CD8-positive, alpha-beta memory T cell (primary cell): Measurements from ENCODE around the gene POF1B. TPM values are rescaled to one million over a fixed set of nuclear protein-coding genes. Genes with fewer than 3 reads are reported as not detected.
A peak's percentile ranks its signal among the peaks of the same experiment; 100 is the strongest.
"Not testable (repeated sequence)": the region's sequence is repeated elsewhere in the genome, so short reads cannot be mapped to it uniquely, and the experiment has no call there.

Experiments
- CTCF ChIA-PET: fragments of 350-600 bp; sonication (Branson Sonifier 250); formaldehyde crosslinking; loops from one replicate; lab custom pipeline; 2021; ENCODE audit warnings: antibody characterized with exemption; lab: Charles Lee
- POLR2A ChIA-PET: fragments of 350-600 bp; sonication (Branson Sonifier 250); formaldehyde crosslinking; loops from one replicate; lab custom pipeline; 2021; ENCODE audit warnings: antibody characterized with exemption; lab: Charles Lee
- DNase-seq, 5 donors: peaks; one replicate each; pipeline versions ENCODE4 v3.0.0 to v3.0.0-alpha.2; 2020 to 2022; ENCODE audit warnings: mixed read lengths in 1 of 5
- H3K27ac ChIP-seq: one replicate; pipeline ENCODE4 v1.7.0; 2013; ENCODE audit warnings: low read depth, mild to moderate bottlenecking, low read length, moderate library complexity
- H3K27me3 ChIP-seq: 2 replicates; pipeline ENCODE4 v1.7.0; 2013; ENCODE audit warnings: low read length, mild to moderate bottlenecking; ENCODE audit not compliant: insufficient read depth, poor library complexity, severe bottlenecking
- H3K36me3 ChIP-seq: 2 replicates; pipeline ENCODE4 v1.7.0; 2013; ENCODE audit warnings: mild to moderate bottlenecking, low read length, moderate library complexity; ENCODE audit not compliant: insufficient read depth
- H3K4me1 ChIP-seq: 2 replicates; pipeline ENCODE4 v1.7.0; 2013; ENCODE audit warnings: mild to moderate bottlenecking, low read length, moderate library complexity; ENCODE audit not compliant: insufficient read depth
- H3K4me3 ChIP-seq: 2 replicates; pipeline ENCODE4 v1.7.0; 2013; ENCODE audit warnings: mild to moderate bottlenecking, low read length
- H3K9me3 ChIP-seq: 2 replicates; pipeline ENCODE4 v1.7.0; 2013; ENCODE audit warnings: mild to moderate bottlenecking, low read length
- H3K27ac Mint-ChIP-seq, 8 donors: one replicate each; pipeline ENCODE4 v1.8.0; 2020 to 2021; ENCODE audit warnings: mixed read lengths in 8 of 8, mild to moderate bottlenecking in 6 of 8, inconsistent platforms in 3 of 8, moderate library complexity in 3 of 8
- H3K27me3 Mint-ChIP-seq, 2 donors: one replicate each; pipeline ENCODE4 v1.8.0; 2020 to 2021; ENCODE audit warnings: mixed read lengths in 2 of 2, mild to moderate bottlenecking in 1 of 2, moderate library complexity in 1 of 2
- H3K36me3 Mint-ChIP-seq, 3 donors: one replicate each; pipeline ENCODE4 v1.8.0; 2020 to 2021; ENCODE audit warnings: mixed read lengths in 3 of 3, inconsistent platforms in 1 of 3, mild to moderate bottlenecking in 1 of 3
- H3K4me1 Mint-ChIP-seq, 3 donors: one replicate each; pipeline ENCODE4 v1.8.0; 2020 to 2021; ENCODE audit warnings: mixed read lengths in 3 of 3, inconsistent platforms in 1 of 3, mild to moderate bottlenecking in 1 of 3
- H3K4me3 Mint-ChIP-seq, 7 donors: one replicate each; pipeline ENCODE4 v1.8.0; 2020 to 2021; ENCODE audit warnings: mixed read lengths in 7 of 7, mild to moderate bottlenecking in 6 of 7, moderate library complexity in 4 of 7, inconsistent platforms in 2 of 7
- H3K9me3 Mint-ChIP-seq, 5 donors: one replicate each; pipeline ENCODE4 v1.8.0; 2020 to 2022; ENCODE audit warnings: mixed read lengths in 5 of 5, mild to moderate bottlenecking in 3 of 5, moderate library complexity in 2 of 5, inconsistent platforms in 1 of 5
- polyA plus RNA-seq: library from polyadenylated mRNA; unstranded; fragments of 300-500 nt; fragmentation: Illumina TruSeq; gene quantifications from one replicate; pipeline ENCODE4 v1.2.3, GENCODE V29; 2021
- total RNA-seq, 2 experiments: library from RNA; stranded (reverse); gene quantifications; one replicate each; pipeline ENCODE4 v1.2.3, GENCODE V29; 2021

POF1B gene
- total and polyA plus RNA-seq, 3 experiments from 2014 or later, result not detected

DNA sequence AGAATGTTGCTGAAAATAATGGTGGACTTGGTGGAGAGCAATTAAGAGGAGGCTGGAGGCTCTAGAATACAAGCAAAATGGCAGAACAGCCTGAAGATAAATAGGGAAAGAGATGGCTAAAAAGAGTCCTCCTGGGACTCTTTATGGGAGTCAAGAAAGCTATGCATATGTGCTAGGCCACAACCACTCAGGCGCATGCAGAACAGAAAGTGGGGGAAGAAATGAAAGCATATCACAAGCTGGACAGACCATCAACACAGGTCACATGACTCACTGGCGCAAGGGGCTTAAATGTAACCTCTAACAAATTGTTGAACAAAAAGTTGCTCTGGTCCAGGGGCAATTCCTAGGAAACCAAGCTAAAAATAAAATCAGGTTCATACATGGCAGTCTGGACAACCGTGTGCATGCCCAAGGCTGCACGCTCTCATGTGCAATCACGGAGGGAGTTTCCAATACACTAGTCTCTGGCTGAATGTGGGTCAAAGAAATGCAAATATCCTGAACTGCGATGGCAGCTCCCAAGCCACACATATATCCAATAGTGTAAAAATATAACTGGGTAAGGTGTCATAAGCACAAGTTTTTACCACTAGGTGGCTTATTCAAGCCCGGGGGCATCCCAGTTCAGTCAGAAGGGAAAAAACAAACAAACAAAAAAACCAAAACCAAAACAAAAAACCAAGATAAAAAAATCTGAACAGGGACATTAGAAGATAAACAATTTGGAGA is 90.3 kb downstream of the POF1B start:
- no peak overlapping the region for H3K4me3 ChIP-seq
- H3K27ac Mint-ChIP-seq, result no peak overlapping the region
- H3K36me3 ChIP-seq, result no peaks in the 10 kb centered on the region
- POLR2A ChIA-PET, result no interaction called here
- H3K9me3 ChIP-seq, result no peaks in the 10 kb centered on the region
- no peak for DNase-seq
- H3K4me3 Mint-ChIP-seq, result no peak overlapping the region
- H3K9me3 Mint-ChIP-seq, result peaks cover 1 to 10% (median 6%) of the 10 kb centered on the region in 5 donors
- CTCF ChIA-PET, result no interaction called here
- no peak overlapping the region for H3K27ac ChIP-seq
- no peaks in the 10 kb centered on the region for H3K4me1 Mint-ChIP-seq
- H3K4me1 ChIP-seq, result no peaks in the 10 kb centered on the region
- H3K27me3 Mint-ChIP-seq, result peaks cover 0 to 3% of the 10 kb centered on the region in 2 donors
- no peaks in the 10 kb centered on the region for H3K36me3 Mint-ChIP-seq
- no peaks in the 10 kb centered on the region for H3K27me3 ChIP-seq

DNA sequence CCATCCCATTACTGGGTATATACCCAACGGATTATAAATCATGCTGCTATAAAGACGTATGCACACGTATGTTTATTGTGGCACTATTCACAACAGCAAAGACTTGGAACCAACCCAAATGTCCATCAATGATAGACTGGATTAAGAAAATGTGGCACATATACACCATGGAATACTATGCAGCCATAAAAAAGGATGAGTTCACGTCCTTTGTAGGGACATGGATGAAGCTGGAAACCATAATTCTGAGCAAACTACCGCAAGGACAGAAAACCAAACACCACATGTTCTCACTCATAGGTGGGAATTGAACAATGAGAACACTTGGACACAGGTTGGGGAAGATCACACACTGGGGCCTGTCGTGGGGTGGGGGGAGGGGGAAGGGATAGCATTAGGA is 94.2 kb downstream of the POF1B start:
- H3K4me3 Mint-ChIP-seq, H3K4me3 ChIP-seq, POLR2A ChIA-PET, H3K27ac Mint-ChIP-seq, CTCF ChIA-PET, H3K27me3 ChIP-seq, H3K9me3 ChIP-seq, H3K27me3 Mint-ChIP-seq, H3K4me1 ChIP-seq, H3K9me3 Mint-ChIP-seq, H3K27ac ChIP-seq, H3K36me3 ChIP-seq, H3K4me1 Mint-ChIP-seq, DNase-seq, H3K36me3 Mint-ChIP-seq: not testable (repeated sequence)

DNA sequence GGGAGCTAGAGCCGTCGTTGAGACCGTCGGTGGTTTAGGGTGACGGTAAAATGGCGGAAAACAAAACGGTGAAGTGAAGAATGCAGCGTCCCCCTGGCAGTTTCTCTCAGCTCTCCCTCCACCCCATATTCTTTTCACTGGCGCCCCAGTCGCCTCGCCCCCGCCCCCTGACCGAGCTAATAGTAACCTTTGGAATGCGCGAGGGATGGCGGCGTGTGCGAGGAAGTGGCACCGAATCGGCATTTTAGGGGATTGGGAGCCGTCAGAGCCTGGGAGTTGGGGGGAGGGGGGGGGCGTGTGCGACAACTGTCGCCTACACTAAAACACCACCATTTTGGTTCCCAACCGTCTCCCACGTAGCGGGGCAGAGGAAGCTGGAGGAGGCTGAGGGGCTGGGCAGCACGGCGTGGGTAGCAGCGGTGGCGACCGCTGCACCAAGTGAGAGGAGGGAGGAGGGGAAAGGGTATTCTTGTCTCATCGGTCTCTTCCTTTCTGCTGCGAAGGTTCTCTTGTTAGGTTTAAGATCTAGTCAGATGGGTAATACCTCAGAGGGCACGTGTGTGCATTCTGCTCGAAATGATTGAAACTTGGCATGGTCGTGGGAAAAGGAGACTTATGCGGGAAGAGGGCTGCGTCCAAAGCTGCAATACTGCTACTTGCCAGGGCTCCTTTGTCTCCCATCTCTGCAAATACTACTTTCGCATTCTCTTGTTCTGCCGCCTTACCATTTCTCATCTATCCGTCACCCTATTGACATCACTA is 134.8 kb downstream of the POF1B start:
- Histone ChIP-seq H3K9me3 (no peaks in the 10 kb centered on the region), H3K27ac (no peak overlapping the region), H3K36me3 (no peaks in the 10 kb centered on the region), H3K4me1 (no peaks in the 10 kb centered on the region), H3K27me3 (no peaks in the 10 kb centered on the region), H3K4me3 (peak overlapping the region; percentile 50)
- Mint-ChIP-seq H3K4me3 (peak overlapping the region; percentile 83 to 94 (median 86)), H3K27ac (peak overlapping the region in 5 of 8 donors; percentile 44 to 84 (median 75)), H3K36me3 (no peaks in the 10 kb centered on the region), H3K27me3 (peaks cover 6 to 14% of the 10 kb centered on the region in 2 donors), H3K4me1 (peaks cover 9 to 19% (median 16%) of the 10 kb centered on the region in 3 donors), H3K9me3 (peaks cover 0 to 3% (median 0%) of the 10 kb centered on the region in 5 donors)
- ChIA-PET CTCF (no interaction called here), POLR2A (no interaction called here)
- DNase-seq, result peak in 2 of 5 donors; percentile 1 to 14

DNA sequence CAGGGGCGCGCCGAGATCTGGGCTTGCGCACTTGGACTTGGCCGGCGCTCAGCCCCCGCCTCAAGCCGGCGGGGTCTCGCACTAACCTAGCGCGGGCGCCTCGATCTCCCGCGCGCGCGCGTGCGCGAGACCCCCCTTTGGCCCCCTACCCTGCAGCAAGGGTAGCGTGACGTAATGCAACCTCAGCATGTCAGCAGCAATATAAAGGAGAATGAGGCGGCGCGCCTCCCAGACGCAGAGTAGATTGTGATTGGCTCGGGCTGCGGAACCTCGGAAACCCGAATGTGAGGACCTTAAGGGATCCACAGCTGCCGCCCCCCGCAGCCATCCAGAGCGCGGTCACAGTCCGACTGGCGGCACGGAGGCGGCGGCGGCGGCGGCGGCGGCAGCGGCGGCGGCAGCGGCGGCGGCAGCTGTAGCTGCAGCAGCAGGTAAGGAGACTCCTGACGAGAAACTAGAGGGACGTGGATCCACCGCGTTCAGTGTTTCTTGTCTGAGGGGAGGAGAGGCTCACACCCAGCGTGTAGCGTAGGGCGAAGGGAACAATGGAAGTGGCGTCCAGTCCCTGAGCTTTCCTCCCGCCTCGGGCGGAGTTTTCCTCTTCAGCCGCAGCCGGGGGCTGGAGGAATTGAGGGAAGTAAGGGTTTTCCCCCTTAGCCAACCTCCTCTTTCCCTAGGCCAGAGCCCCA is 135.6 kb downstream of the POF1B start, which contains the start of the genes SATL1 and ZNF711:
SATL1 (minus strand) TSS at position 19 of the 689 bp plus-strand sequence. CDS start 134,811 bp downstream, outside the sequence.
ZNF711 (plus strand) TSS at position 231 of the 689 bp plus-strand sequence. CDS start 3,582 bp downstream, outside the sequence.
- peaks cover 9 to 19% (median 16%) of the 10 kb centered on the region in 3 donors for H3K4me1 Mint-ChIP-seq
- peak within 1 kb of the TSS in 5 of 8 donors; percentile 44 to 84 (median 75) for H3K27ac Mint-ChIP-seq
- peaks cover 0 to 3% (median 0%) of the 10 kb centered on the region in 5 donors for H3K9me3 Mint-ChIP-seq
- DNase-seq, result peak in 3 of 5 donors; percentile 9 to 24 (median 16)
- H3K36me3 Mint-ChIP-seq, result no peaks in the 10 kb centered on the region
- ChIA-PET CTCF (no interaction called here), POLR2A (no interaction called here)
- H3K27me3 Mint-ChIP-seq, result peaks cover 6 to 14% of the 10 kb centered on the region in 2 donors
- no peaks in the 10 kb centered on the region for H3K9me3 ChIP-seq
- no peaks in the 10 kb centered on the region for H3K27me3 ChIP-seq
- H3K4me3 Mint-ChIP-seq, result peak within 1 kb of the TSS; percentile 83 to 94 (median 86)
- peak within 1 kb of the TSS; percentile 50 for H3K4me3 ChIP-seq
- H3K4me1 ChIP-seq, result no peaks in the 10 kb centered on the region
- H3K27ac ChIP-seq, result no peak within 1 kb of the TSS
- H3K36me3 ChIP-seq, result no peaks in the 10 kb centered on the region

DNA sequence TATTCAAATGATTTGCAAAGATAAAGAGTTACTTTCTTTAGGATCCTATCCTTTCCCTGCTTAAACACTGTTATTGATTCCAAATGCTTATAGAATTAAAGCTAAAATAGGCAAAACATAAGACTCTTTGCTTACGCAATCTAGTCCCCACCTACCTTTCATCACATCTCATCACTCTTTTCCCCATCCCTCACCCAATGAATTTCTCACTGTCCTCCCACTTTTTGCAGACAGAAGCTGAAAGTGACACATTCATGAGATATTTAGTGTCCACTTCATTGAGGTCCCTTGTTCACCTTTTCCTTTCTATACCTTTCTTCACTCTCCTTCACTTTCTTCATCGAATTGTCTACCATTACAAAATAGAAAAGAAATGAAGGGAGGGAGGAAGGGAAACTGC is 136.3 kb downstream of the POF1B start:
- peak overlapping the region; percentile 20 to 64 (median 52) for H3K4me3 Mint-ChIP-seq
- peak overlapping the region in 1 of 8 donors; percentile 3 for H3K27ac Mint-ChIP-seq
- peaks cover 6 to 14% of the 10 kb centered on the region in 2 donors for H3K27me3 Mint-ChIP-seq
- DNase-seq, result no peak
- CTCF ChIA-PET, result no interaction called here
- H3K4me1 Mint-ChIP-seq, result peaks cover 9 to 19% (median 16%) of the 10 kb centered on the region in 3 donors
- Histone ChIP-seq H3K27ac (no peak overlapping the region), H3K4me1 (no peaks in the 10 kb centered on the region), H3K36me3 (no peaks in the 10 kb centered on the region), H3K27me3 (no peaks in the 10 kb centered on the region), H3K4me3 (no peak overlapping the region), H3K9me3 (no peaks in the 10 kb centered on the region)
- H3K9me3 Mint-ChIP-seq, result peaks cover 0 to 3% (median 0%) of the 10 kb centered on the region in 5 donors
- POLR2A ChIA-PET, result no interaction called here
- H3K36me3 Mint-ChIP-seq, result no peaks in the 10 kb centered on the region

Other genes starting within 250 kb of the POF1B start
- not detected for gene SATL1, start 135.9 kb downstream of the POF1B start, total RNA-seq
- gene SATL1, start 135.9 kb downstream of the POF1B start, polyA plus RNA-seq, result not detected
- under 1 TPM; 0.07 to 0.11 TPM for gene ZNF711, start 135.7 kb downstream of the POF1B start, total RNA-seq
- gene ZNF711, start 135.7 kb downstream of the POF1B start, polyA plus RNA-seq, result 1.3 TPM